KMS-11 (cell line): ENCODE data around the gene PRDM5.
A peak's percentile ranks its signal among the peaks of the same experiment; 100 is the strongest.

Experiments used
- H2AFZ ChIP-seq: fragments of 200-600 bp; sonication (generic); 2 replicates; pipeline ENCODE4 v1.6.1; 2016; ENCODE audit warnings: antibody characterized with exemption, mixed run types, low read depth
- H3K27ac ChIP-seq: fragments of 200-600 bp; sonication (generic); 2 replicates; pipeline ENCODE4 v1.6.1; 2016; ENCODE audit warnings: mild to moderate bottlenecking, mixed run types
- H3K27me3 ChIP-seq: fragments of 200-600 bp; sonication (generic); 2 replicates; pipeline ENCODE4 v1.6.1; 2017; ENCODE audit warnings: mild to moderate bottlenecking, low read depth, mixed run types, moderate library complexity; ENCODE audit not compliant: insufficient read depth
- H3K36me3 ChIP-seq: fragments of 200-600 bp; sonication (generic); 2 replicates; pipeline ENCODE4 v1.6.1; 2017; ENCODE audit warnings: mild to moderate bottlenecking, mixed run types; ENCODE audit not compliant: insufficient read depth
- H3K4me1 ChIP-seq: fragments of 200-600 bp; sonication (generic); 2 replicates; pipeline ENCODE4 v1.6.1; 2016; ENCODE audit warnings: mild to moderate bottlenecking, low read depth, mixed run types; ENCODE audit not compliant: poor library complexity, severe bottlenecking
- H3K4me2 ChIP-seq: fragments of 200-600 bp; sonication (generic); 2 replicates; pipeline ENCODE4 v1.7.0; 2016; ENCODE audit warnings: mild to moderate bottlenecking, mixed run types
- H3K4me3 ChIP-seq: fragments of 200-600 bp; sonication (generic); IDR thresholded peaks from 2 replicates; pipeline ENCODE4 v1.6.1; 2017; ENCODE audit warnings: low read depth, low read length, mixed read lengths; ENCODE audit not compliant: insufficient read depth
- H3K79me2 ChIP-seq: fragments of 200-600 bp; sonication (generic); 2 replicates; pipeline ENCODE4 v1.6.1; 2016; ENCODE audit warnings: low read depth, mixed run types; ENCODE audit not compliant: insufficient read depth
- H3K9ac ChIP-seq: fragments of 200-600 bp; sonication (generic); 2 replicates; pipeline ENCODE4 v1.6.1; 2016; ENCODE audit warnings: mild to moderate bottlenecking, mixed run types
- H4K20me1 ChIP-seq: fragments of 200-600 bp; sonication (generic); 2 replicates; pipeline ENCODE4 v1.6.1; 2016; ENCODE audit warnings: mild to moderate bottlenecking, mixed run types; ENCODE audit not compliant: insufficient read depth
- TF ChIP-seq, protein P1 (sequence below): fragments of 200-600 bp; sonication (generic); conservative IDR thresholded peaks from 2 replicates; pipeline ENCODE4 v1.6.1; 2017; ENCODE audit warnings: low read depth, mild to moderate bottlenecking, antibody characterized with exemption, low read length, moderate library complexity, mixed read lengths

The PRDM5 gene

GRCh38 chr4:120724656-120725055 lies 197.9 kb downstream of the PRDM5 start:
- TF ChIP-seq, protein P1, sequence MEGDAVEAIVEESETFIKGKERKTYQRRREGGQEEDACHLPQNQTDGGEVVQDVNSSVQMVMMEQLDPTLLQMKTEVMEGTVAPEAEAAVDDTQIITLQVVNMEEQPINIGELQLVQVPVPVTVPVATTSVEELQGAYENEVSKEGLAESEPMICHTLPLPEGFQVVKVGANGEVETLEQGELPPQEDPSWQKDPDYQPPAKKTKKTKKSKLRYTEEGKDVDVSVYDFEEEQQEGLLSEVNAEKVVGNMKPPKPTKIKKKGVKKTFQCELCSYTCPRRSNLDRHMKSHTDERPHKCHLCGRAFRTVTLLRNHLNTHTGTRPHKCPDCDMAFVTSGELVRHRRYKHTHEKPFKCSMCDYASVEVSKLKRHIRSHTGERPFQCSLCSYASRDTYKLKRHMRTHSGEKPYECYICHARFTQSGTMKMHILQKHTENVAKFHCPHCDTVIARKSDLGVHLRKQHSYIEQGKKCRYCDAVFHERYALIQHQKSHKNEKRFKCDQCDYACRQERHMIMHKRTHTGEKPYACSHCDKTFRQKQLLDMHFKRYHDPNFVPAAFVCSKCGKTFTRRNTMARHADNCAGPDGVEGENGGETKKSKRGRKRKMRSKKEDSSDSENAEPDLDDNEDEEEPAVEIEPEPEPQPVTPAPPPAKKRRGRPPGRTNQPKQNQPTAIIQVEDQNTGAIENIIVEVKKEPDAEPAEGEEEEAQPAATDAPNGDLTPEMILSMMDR: no peak
- H3K4me2 ChIP-seq: peak overlapping the region; percentile 13; the same call in 1 of the 2 replicates
- no peak overlapping the region for H3K27ac ChIP-seq

DNA sequence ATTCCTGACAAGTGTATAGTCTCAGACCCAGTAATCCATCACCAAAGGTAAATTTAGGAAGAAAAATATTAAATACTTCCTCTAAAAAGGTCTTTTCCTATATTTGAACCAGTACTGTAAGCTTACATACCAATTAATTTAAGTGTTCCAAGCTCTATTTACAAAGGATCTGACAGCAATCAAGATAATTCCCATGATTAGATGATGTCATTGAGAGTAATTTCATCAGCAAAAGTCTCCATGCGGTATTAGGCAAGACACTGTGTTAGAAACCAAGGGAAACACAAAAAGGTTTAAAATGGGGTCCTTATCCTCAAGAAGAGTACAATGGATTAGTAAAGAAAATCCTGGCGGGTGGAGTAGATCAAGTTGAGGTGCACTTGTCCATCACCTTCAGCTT lies 198.5 kb downstream of the PRDM5 start:
- Histone ChIP-seq H3K79me2 (no peaks in the 10 kb centered on the region), H3K27ac (no peak overlapping the region), H2AFZ (no peak overlapping the region), H3K4me2 (no peak overlapping the region), H3K27me3 (no peaks in the 10 kb centered on the region), H3K36me3 (no peaks in the 10 kb centered on the region), H3K9ac (no peak overlapping the region), H3K4me3 (no peak overlapping the region), H3K4me1 (peaks cover 93% of the 10 kb centered on the region), H4K20me1 (no peaks in the 10 kb centered on the region)
- TF ChIP-seq, protein P1: no peak

More at GRCh38 chr4:120724656-120725055, 197.9 kb downstream of the PRDM5 start:
- Histone ChIP-seq H3K36me3 (no peaks in the 10 kb centered on the region), H3K27me3 (no peaks in the 10 kb centered on the region), H3K79me2 (no peaks in the 10 kb centered on the region), H2AFZ (no peak overlapping the region), H4K20me1 (no peaks in the 10 kb centered on the region), H3K9ac (no peak overlapping the region), H3K4me3 (no peak overlapping the region), H3K4me1 (peaks cover 93% of the 10 kb centered on the region)

GRCh38 chr4:120723105-120723504 lies 199.4 kb downstream of the PRDM5 start:
- H3K4me3 ChIP-seq: no peak overlapping the region
- H3K4me2 ChIP-seq: no peak overlapping the region
- no peaks in the 10 kb centered on the region for H3K27me3 ChIP-seq
- H3K4me1 ChIP-seq: peaks cover 93% of the 10 kb centered on the region
- H3K9ac ChIP-seq: no peak overlapping the region
- TF ChIP-seq, protein P1: no peak
- no peak overlapping the region for H2AFZ ChIP-seq
- H3K79me2 ChIP-seq: no peaks in the 10 kb centered on the region
- H4K20me1 ChIP-seq: no peaks in the 10 kb centered on the region
- no peaks in the 10 kb centered on the region for H3K36me3 ChIP-seq
- no peak overlapping the region for H3K27ac ChIP-seq

GRCh38 chr4:120722655-120723054 lies 199.9 kb downstream of the PRDM5 start:
- Histone ChIP-seq H3K79me2 (no peaks in the 10 kb centered on the region), H3K9ac (no peak overlapping the region), H3K27ac (no peak overlapping the region), H4K20me1 (no peaks in the 10 kb centered on the region), H2AFZ (no peak overlapping the region), H3K4me2 (no peak overlapping the region), H3K4me3 (no peak overlapping the region), H3K27me3 (no peaks in the 10 kb centered on the region), H3K36me3 (no peaks in the 10 kb centered on the region), H3K4me1 (peaks cover 95% of the 10 kb centered on the region)
- TF ChIP-seq, protein P1: no peak
